Breast epithelium (tissue), 3 donors: Measurements from ENCODE around the gene C16orf78.

Experiments
- CTCF ChIP-seq, 3 donors: fragments of 450-650 bp; IDR thresholded peaks; one replicate each; pipeline ENCODE4 v1.5.1; 2016 to 2017; ENCODE audit warnings: antibody characterized with exemption in 3 of 3, mild to moderate bottlenecking in 3 of 3, moderate library complexity in 3 of 3
- POLR2AphosphoS5 ChIP-seq, 3 donors: sonication (generic); formaldehyde crosslinking; IDR thresholded peaks; one replicate each; pipeline ENCODE4 v1.6.1; 2017; ENCODE audit warnings: antibody characterized with exemption in 3 of 3

DNA sequence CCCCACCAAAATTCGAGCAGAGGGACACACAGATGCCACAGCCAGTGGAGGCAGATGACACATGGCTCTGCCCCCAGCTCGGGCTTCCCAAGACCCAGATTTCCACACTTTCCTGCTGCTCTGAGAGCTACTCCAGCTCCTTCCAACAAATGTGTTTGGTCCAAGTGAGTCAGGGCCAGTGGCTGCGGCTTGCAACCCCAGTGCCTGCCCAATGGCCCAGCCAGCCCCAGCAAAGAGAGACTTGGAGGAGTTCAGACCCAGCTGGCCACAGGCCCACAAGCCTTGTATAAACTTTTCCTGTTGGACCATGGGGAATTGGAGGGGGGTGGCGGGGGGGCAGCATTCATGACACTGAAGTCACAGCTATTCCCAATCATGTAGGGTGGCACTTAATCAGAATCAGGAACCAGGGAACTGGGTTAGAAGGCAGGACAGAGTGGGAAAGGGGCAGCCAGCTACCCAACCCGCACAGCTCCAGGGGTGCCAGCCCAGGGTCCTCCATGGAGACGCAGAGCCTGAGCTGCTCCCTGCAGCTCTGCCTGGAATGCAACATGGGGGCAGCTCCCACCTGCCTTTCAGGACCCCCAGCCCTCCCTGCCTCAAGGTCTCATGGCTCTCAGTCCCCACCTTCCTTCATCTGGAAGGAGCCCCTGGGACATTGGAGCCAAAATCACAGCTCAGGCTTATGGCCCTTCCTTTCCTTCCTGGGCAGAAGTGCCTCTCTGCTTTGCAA is 17.5 kb upstream of the C16orf78 start:
- TF ChIP-seq CTCF (IDR thresholded peaks at IDR 0.05) (no peak), POLR2AphosphoS5 (IDR thresholded peaks at IDR 0.05) (no peak)
